ENCODE measurements around the gene HDAC11.

HDAC11 gene

DNA sequence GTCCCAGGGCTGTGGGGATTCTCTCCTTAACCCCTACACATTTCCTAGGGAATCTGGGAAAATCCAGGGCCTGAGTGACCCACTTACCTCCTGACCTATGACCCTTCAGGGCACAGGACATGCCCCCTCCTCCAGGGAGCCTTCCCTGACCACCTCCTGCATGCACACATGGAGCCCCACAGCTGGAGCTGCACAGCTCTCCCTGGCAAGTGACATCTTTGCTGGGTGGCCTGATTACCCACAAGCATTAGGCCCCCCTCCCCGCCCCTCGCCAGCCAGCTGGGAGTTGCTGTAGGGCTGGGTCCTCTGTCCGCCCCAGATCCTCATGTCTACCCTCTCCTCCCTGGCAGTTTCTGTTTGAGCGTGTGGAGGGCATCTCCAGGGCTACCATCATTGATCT lies 21.4 kb downstream of the HDAC11 start:
- Mint-ChIP-seq H3K9me3 (no peaks in the 10 kb centered on the region), H3K4me1 (peaks cover 15% of the 10 kb centered on the region), H3K27ac (no peak overlapping the region), H3K4me3 (no peak overlapping the region), H3K27me3 (ENCODE audit: low read depth, poor library complexity) (peaks cover 6% of the 10 kb centered on the region), H3K36me3 (ENCODE audit: low read depth) (peaks cover 4% of the 10 kb centered on the region)
- no peak for DNase-seq
- TF ChIP-seq, protein P1, sequence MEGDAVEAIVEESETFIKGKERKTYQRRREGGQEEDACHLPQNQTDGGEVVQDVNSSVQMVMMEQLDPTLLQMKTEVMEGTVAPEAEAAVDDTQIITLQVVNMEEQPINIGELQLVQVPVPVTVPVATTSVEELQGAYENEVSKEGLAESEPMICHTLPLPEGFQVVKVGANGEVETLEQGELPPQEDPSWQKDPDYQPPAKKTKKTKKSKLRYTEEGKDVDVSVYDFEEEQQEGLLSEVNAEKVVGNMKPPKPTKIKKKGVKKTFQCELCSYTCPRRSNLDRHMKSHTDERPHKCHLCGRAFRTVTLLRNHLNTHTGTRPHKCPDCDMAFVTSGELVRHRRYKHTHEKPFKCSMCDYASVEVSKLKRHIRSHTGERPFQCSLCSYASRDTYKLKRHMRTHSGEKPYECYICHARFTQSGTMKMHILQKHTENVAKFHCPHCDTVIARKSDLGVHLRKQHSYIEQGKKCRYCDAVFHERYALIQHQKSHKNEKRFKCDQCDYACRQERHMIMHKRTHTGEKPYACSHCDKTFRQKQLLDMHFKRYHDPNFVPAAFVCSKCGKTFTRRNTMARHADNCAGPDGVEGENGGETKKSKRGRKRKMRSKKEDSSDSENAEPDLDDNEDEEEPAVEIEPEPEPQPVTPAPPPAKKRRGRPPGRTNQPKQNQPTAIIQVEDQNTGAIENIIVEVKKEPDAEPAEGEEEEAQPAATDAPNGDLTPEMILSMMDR (IDR thresholded peaks at IDR 0.05): no peak

DNA sequence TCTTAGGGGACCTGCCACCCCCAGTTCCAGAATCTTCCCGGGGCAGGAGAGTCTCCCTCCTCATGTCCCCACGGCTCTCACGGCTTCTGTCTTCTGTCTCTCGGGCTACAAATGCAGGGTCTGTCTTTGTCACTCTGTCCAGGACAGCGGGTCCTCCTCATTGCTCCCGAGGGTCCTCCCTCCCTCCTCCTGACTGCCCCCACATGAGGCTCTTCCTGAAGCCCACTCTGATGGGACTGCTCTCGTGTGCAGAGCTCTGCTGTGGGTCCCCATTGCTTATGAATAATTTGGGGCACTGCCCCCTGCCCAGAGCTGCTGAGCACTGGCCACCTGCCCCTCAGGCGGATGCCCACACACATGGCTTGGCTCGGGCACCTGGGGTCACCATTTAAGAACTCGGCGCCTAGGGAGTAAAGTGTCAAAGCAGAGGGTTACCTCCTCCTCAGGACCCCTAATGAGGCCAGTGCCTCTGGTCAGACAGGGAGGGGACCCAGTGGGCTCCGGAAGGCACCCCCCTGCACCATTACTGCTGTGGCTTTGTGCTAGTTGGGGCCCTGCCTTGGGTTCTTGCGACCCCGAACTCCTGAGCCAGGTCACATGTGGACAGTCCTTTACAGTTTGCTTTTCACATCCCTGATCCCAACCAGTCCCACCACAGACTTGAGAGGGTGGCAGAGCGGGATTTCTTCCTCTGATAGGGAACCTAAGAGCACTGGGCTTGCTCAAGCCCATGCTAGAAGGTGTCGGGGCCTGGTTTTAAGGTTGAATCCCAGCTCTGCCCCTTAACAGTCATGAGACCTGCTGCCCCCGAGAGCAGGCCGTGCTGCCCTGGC lies 22.1 kb downstream of the HDAC11 start:
- Mint-ChIP-seq H3K4me3 (no peak overlapping the region), H3K9me3 (no peaks in the 10 kb centered on the region), H3K27ac (no peak overlapping the region), H3K27me3 (ENCODE audit: low read depth, poor library complexity) (peaks cover 6% of the 10 kb centered on the region), H3K4me1 (peaks cover 14% of the 10 kb centered on the region), H3K36me3 (ENCODE audit: low read depth) (peaks cover 4% of the 10 kb centered on the region)
- no peak for DNase-seq
- TF ChIP-seq, protein P1 (IDR thresholded peaks at IDR 0.05): no peak

DNA sequence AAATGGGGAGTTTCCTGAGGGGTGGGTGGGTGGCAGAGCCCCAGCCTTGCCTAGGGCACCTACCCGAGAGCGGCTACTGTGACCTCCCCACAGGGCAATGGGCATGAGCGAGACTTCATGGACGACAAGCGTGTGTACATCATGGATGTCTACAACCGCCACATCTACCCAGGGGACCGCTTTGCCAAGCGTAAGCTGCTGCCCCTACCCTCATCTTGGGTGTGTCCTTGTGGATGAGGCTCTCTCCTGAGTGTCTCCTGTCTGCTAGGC lies 22.6 kb downstream of the HDAC11 start:
- no peak overlapping the region for H3K27ac Mint-ChIP-seq
- H3K4me1 Mint-ChIP-seq: peaks cover 20% of the 10 kb centered on the region
- H3K4me3 Mint-ChIP-seq: no peak overlapping the region
- no peaks in the 10 kb centered on the region for H3K9me3 Mint-ChIP-seq
- TF ChIP-seq, protein P1 (IDR thresholded peaks at IDR 0.05): no peak
- no peak for DNase-seq
- peaks cover 4% of the 10 kb centered on the region for H3K36me3 Mint-ChIP-seq (ENCODE audit: low read depth)
- peaks cover 6% of the 10 kb centered on the region for H3K27me3 Mint-ChIP-seq (ENCODE audit: low read depth, poor library complexity)

DNA sequence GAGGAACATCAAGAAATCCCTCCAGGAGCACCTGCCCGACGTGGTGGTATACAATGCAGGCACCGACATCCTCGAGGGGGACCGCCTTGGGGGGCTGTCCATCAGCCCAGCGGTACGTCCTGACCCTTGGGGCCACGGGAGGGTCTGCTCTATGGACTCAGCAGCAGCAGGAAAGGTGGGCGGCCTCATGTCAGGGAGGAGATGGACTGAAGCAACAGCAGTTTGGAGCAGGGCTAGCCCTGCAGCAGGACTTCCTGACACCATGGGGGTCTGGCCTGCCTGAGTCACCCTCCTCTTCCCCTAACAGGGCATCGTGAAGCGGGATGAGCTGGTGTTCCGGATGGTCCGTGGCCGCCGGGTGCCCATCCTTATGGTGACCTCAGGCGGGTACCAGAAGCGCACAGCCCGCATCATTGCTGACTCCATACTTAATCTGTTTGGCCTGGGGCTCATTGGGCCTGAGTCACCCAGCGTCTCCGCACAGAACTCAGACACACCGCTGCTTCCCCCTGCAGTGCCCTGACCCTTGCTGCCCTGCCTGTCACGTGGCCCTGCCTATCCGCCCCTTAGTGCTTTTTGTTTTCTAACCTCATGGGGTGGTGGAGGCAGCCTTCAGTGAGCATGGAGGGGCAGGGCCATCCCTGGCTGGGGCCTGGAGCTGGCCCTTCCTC lies 24.2 kb downstream of the HDAC11 start:
- TF ChIP-seq, protein P1 (IDR thresholded peaks at IDR 0.05): no peak
- Mint-ChIP-seq H3K9me3 (no peaks in the 10 kb centered on the region), H3K27ac (peak overlapping the region; percentile 72), H3K36me3 (ENCODE audit: low read depth) (peaks cover 4% of the 10 kb centered on the region), H3K27me3 (ENCODE audit: low read depth, poor library complexity) (no peaks in the 10 kb centered on the region), H3K4me1 (peaks cover 36% of the 10 kb centered on the region), H3K4me3 (no peak overlapping the region)
- no peak for DNase-seq

DNA sequence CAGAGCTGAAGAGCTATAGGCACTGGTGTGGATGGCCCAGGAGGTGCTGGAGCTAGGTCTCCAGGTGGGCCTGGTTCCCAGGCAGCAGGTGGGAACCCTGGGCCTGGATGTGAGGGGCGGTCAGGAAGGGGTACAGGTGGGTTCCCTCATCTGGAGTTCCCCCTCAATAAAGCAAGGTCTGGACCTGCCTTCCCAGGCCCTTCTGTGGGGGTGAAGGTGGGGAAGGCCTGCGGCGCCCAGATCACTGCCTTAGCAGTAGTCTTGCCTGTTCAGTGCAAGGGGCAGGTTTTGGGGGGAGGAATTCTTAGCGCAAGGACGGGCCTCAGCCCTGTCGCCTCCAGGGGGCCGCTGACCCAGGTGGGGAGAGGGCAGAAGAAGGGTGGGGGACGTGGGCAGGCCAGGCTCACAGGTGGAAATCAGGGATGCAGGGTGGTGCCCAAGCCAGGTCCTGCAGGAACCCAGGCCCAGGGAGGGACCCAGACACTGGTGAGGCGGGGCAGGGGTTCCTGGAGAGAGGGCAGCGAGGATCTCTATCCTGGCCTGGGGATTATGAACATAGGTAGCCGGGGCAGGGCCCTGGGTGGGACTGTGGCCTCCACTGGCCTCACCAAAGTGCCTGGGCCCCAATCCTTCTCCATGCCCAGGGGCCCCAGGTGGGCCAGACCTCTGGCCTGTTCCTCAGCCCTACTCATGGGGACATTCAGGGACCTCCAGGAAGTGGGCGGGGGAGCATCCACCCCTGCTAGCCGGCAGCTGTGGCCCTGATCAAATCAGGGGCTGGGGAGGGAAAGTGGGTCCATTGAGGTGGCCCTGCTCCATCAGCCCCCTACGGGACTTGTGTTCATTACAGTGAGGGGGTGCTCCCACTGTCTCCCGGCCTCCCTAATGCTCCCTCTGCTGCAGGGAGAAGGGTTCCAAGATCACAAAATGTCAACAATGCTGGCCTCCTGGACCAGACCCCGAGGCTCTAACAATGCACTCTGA lies 25.3 kb downstream of the HDAC11 start:
- no peaks in the 10 kb centered on the region for H3K9me3 Mint-ChIP-seq
- H3K36me3 Mint-ChIP-seq (ENCODE audit: low read depth): peaks cover 4% of the 10 kb centered on the region
- TF ChIP-seq, protein P1 (IDR thresholded peaks at IDR 0.05): no peak
- peaks cover 39% of the 10 kb centered on the region for H3K4me1 Mint-ChIP-seq
- DNase-seq: no peak
- no peak overlapping the region for H3K27ac Mint-ChIP-seq
- no peaks in the 10 kb centered on the region for H3K27me3 Mint-ChIP-seq (ENCODE audit: low read depth, poor library complexity)
- no peak overlapping the region for H3K4me3 Mint-ChIP-seq
